Fibroblast of lung (primary cell): ENCODE data around the gene DHRS9. TPM values are rescaled to one million over a fixed set of nuclear protein-coding genes. Genes with fewer than 3 reads are reported as not detected.
"Not testable (repeated sequence)": the region's sequence is repeated elsewhere in the genome, so short reads cannot be mapped to it uniquely, and the experiment has no call there.

Source experiments
- DNase-seq, 2 donors: peaks; one replicate each; pipeline versions ENCODE4 v3.0.0 to v3.0.0-alpha.2; 2010; ENCODE audit warnings: low read depth in 2 of 2
- H2AFZ ChIP-seq: 2 replicates; pipeline ENCODE4 v1.5.1; 2012; ENCODE audit warnings: low read length, control low read depth, inconsistent platforms
- H3K27ac ChIP-seq: 2 replicates; pipeline ENCODE4 v1.5.1; 2011; ENCODE audit warnings: low read length, control low read depth; ENCODE audit not compliant: insufficient read depth
- H3K27me3 ChIP-seq: 2 replicates; pipeline ENCODE4 v1.5.1; 2011; ENCODE audit warnings: mild to moderate bottlenecking, low read length; ENCODE audit not compliant: control insufficient read depth, insufficient read depth
- H3K36me3 ChIP-seq: 2 replicates; pipeline ENCODE4 v1.5.1; 2011; ENCODE audit warnings: low read length; ENCODE audit not compliant: control insufficient read depth, insufficient read depth
- H3K4me1 ChIP-seq: 2 replicates; pipeline ENCODE4 v1.5.1; 2011; ENCODE audit warnings: low read length; ENCODE audit not compliant: control insufficient read depth, insufficient read depth; ENCODE audit errors: extremely low read depth
- H3K4me2 ChIP-seq: 2 replicates; pipeline ENCODE4 v1.5.1; 2011; ENCODE audit warnings: low read length, control low read depth; ENCODE audit not compliant: insufficient read depth; ENCODE audit errors: extremely low read depth
- H3K4me3 ChIP-seq, 4 experiments: fragments of 200-600 bp in 1 of 4; sonication (generic) in 1 of 4; replicated peaks in 1 of 4; 2 replicates each; pipeline ENCODE4 v1.5.1; 2011 to 2016; ENCODE audit warnings: low read length in 4 of 4, low read depth in 3 of 4, mild to moderate bottlenecking in 3 of 4, control low read depth in 2 of 4, inconsistent platforms in 1 of 4, mixed read lengths in 1 of 4; ENCODE audit not compliant: insufficient read depth in 1 of 4; ENCODE audit errors: control extremely low read depth in 1 of 4
- H3K79me2 ChIP-seq: 2 replicates; pipeline ENCODE4 v1.5.1; 2012; ENCODE audit warnings: mild to moderate bottlenecking, low read length, inconsistent platforms; ENCODE audit not compliant: control insufficient read depth, insufficient read depth
- H3K9ac ChIP-seq: 2 replicates; pipeline ENCODE4 v1.5.1; 2011; ENCODE audit warnings: mild to moderate bottlenecking, low read length, control low read depth; ENCODE audit not compliant: insufficient read depth
- H3K9me3 ChIP-seq: 2 replicates; pipeline ENCODE4 v1.5.1; 2012; ENCODE audit warnings: low read depth, low read length; ENCODE audit not compliant: control insufficient read depth, insufficient read depth
- H4K20me1 ChIP-seq: 2 replicates; pipeline ENCODE4 v1.5.1; 2011; ENCODE audit warnings: low read length; ENCODE audit not compliant: control insufficient read depth, insufficient read depth; ENCODE audit errors: extremely low read depth
- CTCF ChIP-seq, 2 donors: IDR thresholded peaks in 1 of 2; conservative IDR thresholded peaks in 1 of 2; 1 replicate in 1 of 2; 2 replicates in 1 of 2; pipeline ENCODE4 v1.5.1; 2011 to 2012; ENCODE audit warnings: low read length in 2 of 2, control low read depth in 1 of 2, inconsistent platforms in 1 of 2, low read depth in 1 of 2, mild to moderate bottlenecking in 1 of 2
- EZH2 ChIP-seq: IDR thresholded peaks from 2 replicates; pipeline ENCODE4 v1.5.1; 2012; ENCODE audit warnings: low read length, control low read depth, mild to moderate bottlenecking; ENCODE audit errors: missing control alignments
- polyA plus RNA-seq, 2 donors: library from polyadenylated mRNA; depleted of rRNA in 1 of 2; stranded (reverse) in 1 of 2; unstranded in 1 of 2; fragments of >200 nt; gene quantifications; 2 replicates each; pipeline ENCODE4 v1.2.1, GENCODE V29; 2011 to 2012; ENCODE audit warnings: missing spikeins in 1 of 2
- total RNA-seq: library from RNA; depleted of rRNA; stranded (reverse); fragments of >200 nt; gene quantifications from 2 replicates; pipeline ENCODE4 v1.2.1, GENCODE V29; 2014

DHRS9 gene
- total and polyA plus RNA-seq, 2 donors (not counting 1 experiment from before 2014, with no cell fraction given), result not detected

DNA sequence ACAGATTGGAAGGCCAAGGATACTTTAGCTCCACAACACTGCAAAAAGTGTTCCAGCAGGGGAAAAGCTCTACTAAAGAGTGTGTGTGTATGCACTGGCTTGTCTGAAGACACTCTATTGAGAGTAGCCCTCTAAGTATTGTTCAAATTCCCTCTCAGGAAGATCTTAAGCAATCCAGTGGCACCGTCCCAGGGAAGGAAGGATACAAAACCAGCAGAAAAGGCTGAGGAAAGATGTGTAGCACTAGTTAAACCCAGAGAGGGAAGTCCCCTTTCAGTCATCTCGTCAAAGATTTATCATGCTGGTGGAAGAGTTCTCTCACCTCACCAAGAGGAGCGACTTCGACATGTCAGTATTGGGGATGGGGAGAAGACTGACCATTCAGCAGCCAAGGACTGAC lies 50.5 kb downstream of the DHRS9 start:
- DNase-seq, result no peak
- H2AFZ ChIP-seq, result no peak overlapping the region
- no peaks in the 10 kb centered on the region for H3K4me1 ChIP-seq
- TF ChIP-seq EZH2 (no peak), CTCF (conservative IDR thresholded peaks at IDR 0.05 in 1 of 2, IDR thresholded peaks at IDR 0.05 in 1 of 2; ENCODE audit: low read depth in 1 of 2, low read length in 2 of 2) (no peak)
- H3K36me3 ChIP-seq, result no peaks in the 10 kb centered on the region
- no peak overlapping the region for H3K4me2 ChIP-seq
- H3K9me3 ChIP-seq, result no peaks in the 10 kb centered on the region
- no peaks in the 10 kb centered on the region for H3K27me3 ChIP-seq
- no peak overlapping the region for H3K4me3 ChIP-seq
- no peaks in the 10 kb centered on the region for H4K20me1 ChIP-seq
- no peaks in the 10 kb centered on the region for H3K79me2 ChIP-seq
- no peak overlapping the region for H3K9ac ChIP-seq
- no peak overlapping the region for H3K27ac ChIP-seq

- H3K27me3 ChIP-seq, result peaks cover 3% of the 10 kb centered on the region
- no peaks in the 10 kb centered on the region for H3K79me2 ChIP-seq
- DNase-seq, result no peak
- H4K20me1 ChIP-seq, result no peaks in the 10 kb centered on the region
- H3K4me1 ChIP-seq, result no peaks in the 10 kb centered on the region
- H3K4me2 ChIP-seq, result no peak overlapping the region
- no peak overlapping the region for H2AFZ ChIP-seq
- H3K36me3 ChIP-seq, result no peaks in the 10 kb centered on the region
- no peak overlapping the region for H3K4me3 ChIP-seq
- no peak overlapping the region for H3K9ac ChIP-seq
- H3K9me3 ChIP-seq, result no peaks in the 10 kb centered on the region
- H3K27ac ChIP-seq, result no peak overlapping the region
- no peak for TF ChIP-seq EZH2
- TF ChIP-seq CTCF (conservative IDR thresholded peaks at IDR 0.05 in 1 of 2, IDR thresholded peaks at IDR 0.05 in 1 of 2; ENCODE audit: low read depth in 1 of 2, low read length in 2 of 2), result no peak
Observed at GRCh38 chr2:169129703-169130243, 60.4 kb downstream of the DHRS9 start.

DNA sequence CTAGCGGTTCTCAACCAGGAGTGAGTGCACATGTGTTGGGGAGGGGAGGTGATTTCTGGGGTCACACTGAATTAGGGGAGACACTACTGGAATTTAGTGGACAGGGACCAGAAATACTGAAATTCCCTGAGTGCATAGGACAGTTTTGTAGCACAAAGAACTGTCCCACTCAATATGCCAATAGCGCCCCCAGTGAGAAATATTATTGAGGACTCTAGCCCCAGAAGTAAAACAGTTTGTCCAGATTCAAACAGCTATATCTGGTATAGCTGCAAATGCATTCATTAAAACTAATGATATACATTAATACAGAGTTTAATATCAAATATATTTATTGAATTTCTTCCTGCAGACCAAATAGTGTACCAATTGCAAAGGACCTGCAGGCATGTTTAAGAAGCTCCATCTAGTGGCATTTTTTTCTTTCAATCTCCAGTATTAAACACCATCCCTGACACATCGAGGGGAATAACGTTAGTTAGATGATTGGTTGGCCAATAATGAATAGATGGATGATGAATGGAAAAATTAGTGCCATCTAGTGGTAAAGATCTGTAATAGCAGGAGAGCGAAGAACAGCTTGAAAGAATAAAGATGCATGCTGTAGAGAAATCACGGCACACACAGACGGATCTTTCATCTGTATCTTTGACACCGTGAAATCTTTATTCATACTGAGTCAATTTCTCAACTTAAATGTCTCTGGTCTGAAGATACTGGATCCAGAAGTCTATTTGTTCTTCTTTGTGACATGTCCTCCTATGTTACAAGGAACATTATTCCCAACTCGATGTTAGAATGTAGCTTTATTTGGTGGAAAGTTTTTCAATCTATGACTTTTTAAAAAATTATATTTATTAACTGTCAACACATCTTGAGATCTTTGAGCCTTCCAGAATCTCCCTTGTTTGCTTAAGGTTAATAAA lies 62.5 kb downstream of the DHRS9 start:
- H3K4me2 ChIP-seq, result no peak overlapping the region
- no peaks in the 10 kb centered on the region for H3K4me1 ChIP-seq
- H2AFZ ChIP-seq, result no peak overlapping the region
- H3K9ac ChIP-seq, result no peak overlapping the region
- H3K79me2 ChIP-seq, result no peaks in the 10 kb centered on the region
- no peak overlapping the region for H3K4me3 ChIP-seq
- no peaks in the 10 kb centered on the region for H4K20me1 ChIP-seq
- no peak overlapping the region for H3K27ac ChIP-seq
- H3K9me3 ChIP-seq, result no peaks in the 10 kb centered on the region
- TF ChIP-seq CTCF (conservative IDR thresholded peaks at IDR 0.05 in 1 of 2, IDR thresholded peaks at IDR 0.05 in 1 of 2; ENCODE audit: low read depth in 1 of 2, low read length in 2 of 2), result peak; percentile 65 to 82
- TF ChIP-seq EZH2, result no peak
- no peaks in the 10 kb centered on the region for H3K36me3 ChIP-seq
- DNase-seq, result peak; percentile 40 to 59
- peaks cover 3% of the 10 kb centered on the region for H3K27me3 ChIP-seq

DNA sequence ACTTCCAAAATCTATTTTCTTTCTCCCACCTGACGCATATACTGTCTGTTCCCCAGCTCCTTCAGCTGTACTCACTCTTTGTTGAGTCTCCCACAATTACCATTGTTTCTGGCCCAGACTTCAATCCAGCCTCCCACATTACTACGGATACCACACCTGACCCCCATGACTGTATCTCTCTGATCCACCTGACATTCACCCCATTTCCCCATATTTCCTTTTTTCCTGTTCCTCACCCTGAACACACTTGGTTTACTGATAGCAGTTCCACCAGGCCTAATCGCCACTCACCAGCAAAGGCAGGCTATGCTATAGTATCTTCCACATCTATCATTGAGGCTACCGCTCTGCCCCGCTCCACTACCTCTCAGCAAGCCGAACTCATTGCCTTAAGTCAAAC lies 64.9 kb downstream of the DHRS9 start:
- not testable (repeated sequence) for H2AFZ ChIP-seq, H4K20me1 ChIP-seq, H3K4me1 ChIP-seq, H3K4me2 ChIP-seq, H3K79me2 ChIP-seq, H3K9ac ChIP-seq, H3K27ac ChIP-seq, H3K36me3 ChIP-seq, H3K4me3 ChIP-seq, H3K9me3 ChIP-seq, DNase-seq, H3K27me3 ChIP-seq
